MM.1S (cell line): ENCODE data around the gene HYKK.

Experiments used
- DNase-seq: peaks from one replicate; pipeline ENCODE4 v3.0.0-alpha.2; 2015
- H2AFZ ChIP-seq: fragments of 300-600 bp; sonication (generic); 2 replicates; pipeline ENCODE4 v1.6.0; 2016; ENCODE audit warnings: antibody characterized with exemption, low read length
- H3F3A ChIP-seq: fragments of 300-600 bp; sonication (generic); 2 replicates; pipeline ENCODE4 v1.6.1; 2016; ENCODE audit warnings: mild to moderate bottlenecking, antibody characterized with exemption, low read length, moderate library complexity, mixed read lengths; ENCODE audit not compliant: insufficient read depth
- H3K27ac ChIP-seq: fragments of 300-600 bp; sonication (generic); 2 replicates; pipeline ENCODE4 v1.5.1; 2016; ENCODE audit warnings: mild to moderate bottlenecking, low read length
- H3K27me3 ChIP-seq: fragments of 300-600 bp; sonication (generic); replicated peaks from 2 replicates; pipeline ENCODE4 v1.6.0; 2016; ENCODE audit warnings: low read length; ENCODE audit not compliant: insufficient read depth
- H3K36me3 ChIP-seq: fragments of 300-600 bp; sonication (generic); replicated peaks from 2 replicates; pipeline ENCODE4 v1.6.1; 2016; ENCODE audit warnings: mild to moderate bottlenecking, low read length, mixed read lengths; ENCODE audit not compliant: insufficient read depth
- H3K4me1 ChIP-seq: fragments of 300-600 bp; sonication (generic); 2 replicates; pipeline ENCODE4 v1.6.1; 2016; ENCODE audit warnings: low read length, mixed read lengths
- H3K4me2 ChIP-seq: fragments of 300-600 bp; sonication (generic); 2 replicates; pipeline ENCODE4 v1.6.0; 2016; ENCODE audit warnings: low read depth, low read length
- H3K4me3 ChIP-seq: fragments of 300-600 bp; sonication (generic); 2 replicates; pipeline ENCODE4 v1.5.1; 2016; ENCODE audit warnings: low read length, mixed read lengths
- H3K79me2 ChIP-seq: fragments of 300-600 bp; sonication (generic); 2 replicates; pipeline ENCODE4 v1.6.1; 2016; ENCODE audit warnings: mixed run types, low read length, mixed read lengths
- H3K9ac ChIP-seq: fragments of 300-600 bp; sonication (generic); 2 replicates; pipeline ENCODE4 v1.6.1; 2016; ENCODE audit warnings: low read length, mixed read lengths
- H3K9me2 ChIP-seq: fragments of 300-600 bp; sonication (generic); replicated peaks from 2 replicates; pipeline ENCODE4 v1.6.1; 2016; ENCODE audit warnings: mild to moderate bottlenecking, low read length, mixed read lengths; ENCODE audit not compliant: insufficient read depth
- H3K9me3 ChIP-seq: fragments of 300-600 bp; sonication (generic); replicated peaks from 2 replicates; pipeline ENCODE4 v1.6.1; 2016; ENCODE audit warnings: mild to moderate bottlenecking, low read length, mixed read lengths; ENCODE audit not compliant: insufficient read depth
- H4K20me1 ChIP-seq: fragments of 300-600 bp; sonication (generic); 2 replicates; pipeline ENCODE4 v1.6.1; 2016; ENCODE audit warnings: mild to moderate bottlenecking, low read length, moderate library complexity, mixed read lengths; ENCODE audit not compliant: insufficient read depth
- EZH2 ChIP-seq: fragments of 300-600 bp; sonication (generic); optimal IDR thresholded peaks from 2 replicates; pipeline ENCODE3; 2017; ENCODE audit warnings: low read depth, mild to moderate bottlenecking, antibody characterized with exemption, low read length, mixed read lengths
- EZH2phosphoT487 ChIP-seq: fragments of 300-600 bp; sonication (generic); IDR thresholded peaks from 2 replicates; pipeline ENCODE4 v1.6.1; 2018; ENCODE audit warnings: antibody characterized with exemption, low read length
- TF ChIP-seq, protein P1 (sequence below): fragments of 300-600 bp; sonication (generic); IDR thresholded peaks from 2 replicates; pipeline ENCODE4 v1.5.1; 2016; ENCODE audit warnings: antibody characterized with exemption, low read length, mixed read lengths

HYKK gene

DNA sequence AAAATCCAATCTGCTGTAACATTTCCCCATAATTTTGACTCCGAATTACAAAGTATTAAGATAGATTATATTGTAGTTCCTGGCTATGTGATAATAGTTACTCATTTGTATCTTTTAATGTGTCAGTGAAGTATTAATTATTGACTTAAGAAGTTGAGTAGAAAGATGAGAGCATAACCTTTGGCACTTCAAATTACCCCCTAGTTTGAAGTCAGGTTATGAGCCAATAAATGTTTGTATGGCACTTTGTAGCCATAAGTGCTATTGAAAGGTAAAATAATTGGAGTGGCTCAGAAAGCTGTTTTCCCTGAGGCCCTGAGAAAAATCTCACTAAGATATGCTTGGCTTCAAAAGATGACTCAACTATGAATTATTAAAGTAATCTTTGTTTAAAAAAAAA lies 38.3 kb upstream of the HYKK start:
- no peak for DNase-seq
- peaks cover 24% of the 10 kb centered on the region; the same call in 1 of the 2 replicates for H3K36me3 ChIP-seq
- no peaks in the 10 kb centered on the region for H3K9me2 ChIP-seq
- H3K9ac ChIP-seq = no peak overlapping the region
- peaks cover 26% of the 10 kb centered on the region for H3K79me2 ChIP-seq
- H3K4me3 ChIP-seq = no peak overlapping the region
- H3K27me3 ChIP-seq = no peaks in the 10 kb centered on the region
- H2AFZ ChIP-seq = no peak overlapping the region
- no peaks in the 10 kb centered on the region for H3F3A ChIP-seq
- no peaks in the 10 kb centered on the region for H3K9me3 ChIP-seq
- TF ChIP-seq EZH2 (no peak), EZH2phosphoT487 (no peak)
- TF ChIP-seq, protein P1, sequence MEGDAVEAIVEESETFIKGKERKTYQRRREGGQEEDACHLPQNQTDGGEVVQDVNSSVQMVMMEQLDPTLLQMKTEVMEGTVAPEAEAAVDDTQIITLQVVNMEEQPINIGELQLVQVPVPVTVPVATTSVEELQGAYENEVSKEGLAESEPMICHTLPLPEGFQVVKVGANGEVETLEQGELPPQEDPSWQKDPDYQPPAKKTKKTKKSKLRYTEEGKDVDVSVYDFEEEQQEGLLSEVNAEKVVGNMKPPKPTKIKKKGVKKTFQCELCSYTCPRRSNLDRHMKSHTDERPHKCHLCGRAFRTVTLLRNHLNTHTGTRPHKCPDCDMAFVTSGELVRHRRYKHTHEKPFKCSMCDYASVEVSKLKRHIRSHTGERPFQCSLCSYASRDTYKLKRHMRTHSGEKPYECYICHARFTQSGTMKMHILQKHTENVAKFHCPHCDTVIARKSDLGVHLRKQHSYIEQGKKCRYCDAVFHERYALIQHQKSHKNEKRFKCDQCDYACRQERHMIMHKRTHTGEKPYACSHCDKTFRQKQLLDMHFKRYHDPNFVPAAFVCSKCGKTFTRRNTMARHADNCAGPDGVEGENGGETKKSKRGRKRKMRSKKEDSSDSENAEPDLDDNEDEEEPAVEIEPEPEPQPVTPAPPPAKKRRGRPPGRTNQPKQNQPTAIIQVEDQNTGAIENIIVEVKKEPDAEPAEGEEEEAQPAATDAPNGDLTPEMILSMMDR = no peak
- H3K4me1 ChIP-seq = no peaks in the 10 kb centered on the region
- no peak overlapping the region for H3K27ac ChIP-seq
- H4K20me1 ChIP-seq = peaks cover 5% of the 10 kb centered on the region; the same call in 1 of the 2 replicates
- H3K4me2 ChIP-seq = no peak overlapping the region

- TF ChIP-seq EZH2phosphoT487 = no peak
- no peak for TF ChIP-seq EZH2
- TF ChIP-seq, protein P1 = no peak
- no peak for DNase-seq
- no peak overlapping the region for H3K4me3 ChIP-seq
- H3K27me3 ChIP-seq = no peaks in the 10 kb centered on the region
- no peaks in the 10 kb centered on the region for H3F3A ChIP-seq
- no peak overlapping the region for H3K27ac ChIP-seq
- H3K4me1 ChIP-seq = no peaks in the 10 kb centered on the region
- H3K4me2 ChIP-seq = no peak overlapping the region
- no peaks in the 10 kb centered on the region for H3K9me2 ChIP-seq
- H3K36me3 ChIP-seq = peaks cover 2% of the 10 kb centered on the region; the same call in 1 of the 2 replicates
- H4K20me1 ChIP-seq = no peaks in the 10 kb centered on the region
- H3K9ac ChIP-seq = no peak overlapping the region
- no peaks in the 10 kb centered on the region for H3K9me3 ChIP-seq
- no peak overlapping the region for H2AFZ ChIP-seq
- no peaks in the 10 kb centered on the region for H3K79me2 ChIP-seq
These were observed 30.1 kb upstream of the HYKK start for GRCh38 chr15:78477295-78477694.

GRCh38 chr15:78479650-78480049 lies 27.7 kb upstream of the HYKK start:
- Histone ChIP-seq H3K36me3 (peaks cover 7% of the 10 kb centered on the region; the same call in 1 of the 2 replicates), H3K9me2 (no peaks in the 10 kb centered on the region), H3K27ac (no peak overlapping the region), H3F3A (no peaks in the 10 kb centered on the region), H3K79me2 (no peaks in the 10 kb centered on the region), H3K27me3 (no peaks in the 10 kb centered on the region), H3K9me3 (no peaks in the 10 kb centered on the region), H3K4me3 (no peak overlapping the region), H3K4me2 (no peak overlapping the region), H2AFZ (no peak overlapping the region), H3K9ac (no peak overlapping the region), H4K20me1 (no peaks in the 10 kb centered on the region), H3K4me1 (no peaks in the 10 kb centered on the region)
- TF ChIP-seq EZH2phosphoT487 (no peak), EZH2 (no peak)
- TF ChIP-seq, protein P1 = no peak
- no peak for DNase-seq
